GM10266 (cell line): ENCODE data around the gene SARNP.

ENCODE experiments used
- DNase-seq: peaks from one replicate; pipeline ENCODE4 v3.0.0; 2012; ENCODE audit errors: extremely low spot score
- CTCF ChIP-seq: IDR thresholded peaks from 2 replicates; pipeline ENCODE4 v1.5.1; 2012; ENCODE audit warnings: mild to moderate bottlenecking, low read depth; ENCODE audit not compliant: control insufficient read depth, insufficient read depth; ENCODE audit errors: missing control alignments

Gene SARNP

GRCh38 chr12:55850893-55851292, 33.4 kb upstream of the SARNP start:
- DNase-seq, result no peak
- TF ChIP-seq CTCF, result no peak

GRCh38 chr12:55850401-55850800, 32.9 kb upstream of the SARNP start:
- TF ChIP-seq CTCF, result no peak
- no peak for DNase-seq

DNA sequence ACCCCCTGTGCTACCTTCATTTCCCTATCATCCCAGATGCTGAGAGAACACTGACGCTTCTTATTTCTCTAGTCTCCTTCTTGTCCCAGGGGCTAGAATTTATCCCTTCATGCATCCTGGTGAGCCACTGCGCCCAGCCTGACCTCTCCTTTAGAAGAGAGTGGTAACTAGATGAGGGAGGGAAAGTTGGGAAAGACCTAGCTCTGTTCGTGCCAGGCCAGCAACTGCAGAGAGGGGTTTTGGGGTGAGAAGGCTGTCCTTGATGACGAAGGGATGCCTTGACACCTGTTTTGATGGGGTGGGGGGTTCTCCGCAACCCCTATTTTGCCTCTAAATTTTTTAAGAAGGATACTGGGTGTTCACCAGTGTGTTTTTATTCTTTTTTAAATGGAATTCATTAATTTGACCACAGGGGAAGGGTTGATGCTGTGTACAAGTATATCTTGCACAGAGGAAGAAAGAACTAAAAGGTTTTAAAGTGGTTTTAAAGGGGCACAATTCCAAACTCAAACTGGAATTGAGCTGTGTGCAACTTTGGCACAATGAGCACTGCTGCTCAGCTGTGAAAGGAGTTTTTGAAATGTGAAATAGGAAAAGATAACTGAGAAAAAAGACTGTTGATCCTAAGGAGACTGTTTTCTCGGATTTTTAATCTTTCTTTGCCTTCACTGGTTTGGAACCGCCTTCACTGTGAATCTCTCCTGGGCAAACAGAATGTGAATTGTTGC, 32.3 kb upstream of the SARNP start:
- TF ChIP-seq CTCF, result no peak
- DNase-seq, result no peak

DNA sequence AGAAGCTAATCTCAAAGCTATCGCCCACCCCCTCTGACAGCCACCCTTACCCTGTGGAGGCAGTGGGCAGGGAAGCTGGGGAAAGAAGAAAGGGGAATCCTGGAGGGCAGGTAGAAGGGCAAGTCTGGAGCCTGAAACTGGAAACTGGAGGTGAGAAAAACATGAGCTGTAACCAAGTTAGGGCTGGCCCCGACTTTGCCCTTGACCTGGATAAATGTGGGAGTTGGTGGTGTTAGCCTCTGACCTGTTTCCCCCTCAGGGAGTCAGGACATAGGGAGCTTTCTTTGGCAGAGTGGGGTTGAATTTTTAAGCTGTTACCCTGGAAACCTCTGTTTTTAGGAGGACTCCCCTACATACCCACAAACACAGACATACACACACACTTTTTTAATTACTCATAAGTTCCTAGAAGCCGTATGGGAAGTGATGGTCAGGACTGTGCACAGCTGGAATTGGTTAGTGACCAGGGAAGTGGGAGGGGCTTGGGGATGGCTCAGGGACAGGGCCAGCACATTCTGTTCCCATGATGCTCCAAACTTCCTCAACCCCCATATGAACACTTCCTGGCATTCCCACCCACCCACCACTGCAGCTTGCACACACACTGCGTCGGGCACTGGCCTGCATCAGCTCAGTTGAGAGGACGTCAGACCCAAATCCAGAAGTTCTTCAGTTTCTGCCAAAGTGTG, 30.2 kb upstream of the SARNP start:
- DNase-seq, result no peak
- TF ChIP-seq CTCF, result no peak

DNA sequence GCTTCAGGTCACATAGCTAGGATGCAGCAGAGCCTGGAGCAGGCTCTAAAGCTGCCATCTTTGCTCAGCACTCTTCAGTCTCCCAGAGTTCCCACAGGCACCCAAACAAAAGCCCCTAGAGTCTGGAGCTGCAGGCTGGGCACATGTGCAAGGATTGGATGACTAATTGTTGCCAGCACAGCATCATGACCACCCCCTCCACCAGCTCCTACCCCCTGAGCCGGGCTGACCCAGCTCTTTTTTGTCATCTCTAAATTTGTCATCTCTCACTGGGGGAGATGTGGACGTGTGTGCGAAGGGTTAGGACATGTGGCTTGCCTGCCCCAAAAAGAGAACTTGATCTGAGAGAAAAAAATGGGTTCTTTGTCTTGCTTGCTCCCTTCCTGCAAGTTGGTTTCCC, 29.5 kb upstream of the SARNP start:
- no peak for DNase-seq
- no peak for TF ChIP-seq CTCF

DNA sequence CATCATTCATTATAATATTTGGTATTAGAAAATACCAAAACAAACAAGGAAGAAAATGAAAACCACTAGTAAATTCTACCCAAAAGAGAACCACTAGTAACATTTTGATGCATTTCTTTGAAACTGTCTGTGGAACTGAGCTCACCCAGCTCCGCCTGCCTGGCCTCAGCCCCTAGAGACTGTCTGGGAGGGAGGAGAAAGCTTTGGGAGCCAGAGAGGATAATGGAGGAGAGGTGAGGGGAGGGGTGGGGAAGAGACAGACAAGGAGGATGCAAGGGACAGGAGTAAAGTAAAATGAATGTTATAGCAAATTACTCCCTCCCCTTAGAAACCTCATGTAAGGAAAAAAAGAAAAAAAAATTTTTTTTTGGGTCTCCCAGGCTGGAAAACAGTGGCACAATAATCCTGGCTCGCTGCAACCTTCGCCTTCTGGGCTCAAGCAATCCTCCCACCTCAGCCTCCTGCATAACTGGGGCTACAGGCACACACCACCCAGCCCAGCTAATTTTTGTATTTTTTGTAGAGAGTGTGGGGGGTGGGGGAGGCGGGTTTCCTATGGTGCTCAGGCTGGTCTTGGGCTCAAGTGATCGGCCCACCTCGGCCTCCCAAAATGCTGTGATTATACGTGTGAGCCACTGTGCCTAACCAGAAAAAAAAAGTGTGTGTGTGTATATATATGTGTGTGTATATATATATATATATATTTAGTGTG, 28.4 kb upstream of the SARNP start:
- no peak for DNase-seq
- TF ChIP-seq CTCF, result no peak

DNA sequence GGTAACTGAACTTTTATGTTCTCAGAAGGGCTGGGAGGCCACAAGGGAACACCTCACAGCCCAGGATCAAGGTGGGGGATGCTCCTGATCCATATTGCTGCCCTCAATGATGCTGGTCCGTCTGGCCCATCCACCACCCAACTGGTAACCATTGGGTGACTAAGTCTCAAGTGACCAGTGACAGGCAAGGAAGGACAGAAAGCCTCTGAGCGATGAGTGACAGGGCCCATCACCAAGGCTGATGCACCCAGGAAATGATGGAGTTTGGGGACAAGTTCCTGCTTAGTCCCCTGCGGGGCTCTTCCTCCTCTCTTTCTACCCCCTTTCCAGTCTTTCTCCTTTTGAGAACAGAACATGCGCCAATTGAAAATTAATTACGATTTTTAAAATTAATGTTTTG, 27.8 kb upstream of the SARNP start:
- no peak for TF ChIP-seq CTCF
- DNase-seq, result no peak
